GM18517 (cell line): ENCODE measurements around the gene FARS2.

Experiments used
- ATAC-seq: cut with Tn5 transposase; IDR thresholded peaks from one replicate; pipeline ENCODE4 v1.9.1; 2021; ENCODE audit warnings: mild to moderate bottlenecking, moderate library complexity; ENCODE audit not compliant: unreplicated experiment

The FARS2 gene

DNA sequence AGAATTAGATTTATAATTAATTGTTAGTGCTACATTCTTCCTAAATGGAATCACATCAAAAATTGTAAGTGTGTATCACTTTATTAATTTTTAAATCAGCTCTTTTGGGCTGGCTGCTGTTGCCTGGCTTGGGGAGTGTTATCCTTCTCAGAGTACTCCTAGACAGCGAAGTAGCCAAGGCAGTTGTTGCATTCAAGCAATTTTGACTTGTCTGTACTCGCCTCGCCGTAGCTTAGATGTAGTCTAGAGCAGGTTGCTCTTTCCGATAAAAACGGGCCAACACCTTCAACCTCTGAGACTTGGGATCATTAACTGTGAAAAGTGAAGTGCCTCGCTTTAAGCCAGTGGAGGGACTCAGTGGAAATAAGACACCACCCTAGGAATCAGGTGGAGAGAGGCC is 151.3 kb downstream of the FARS2 start:
- no peak for ATAC-seq

DNA sequence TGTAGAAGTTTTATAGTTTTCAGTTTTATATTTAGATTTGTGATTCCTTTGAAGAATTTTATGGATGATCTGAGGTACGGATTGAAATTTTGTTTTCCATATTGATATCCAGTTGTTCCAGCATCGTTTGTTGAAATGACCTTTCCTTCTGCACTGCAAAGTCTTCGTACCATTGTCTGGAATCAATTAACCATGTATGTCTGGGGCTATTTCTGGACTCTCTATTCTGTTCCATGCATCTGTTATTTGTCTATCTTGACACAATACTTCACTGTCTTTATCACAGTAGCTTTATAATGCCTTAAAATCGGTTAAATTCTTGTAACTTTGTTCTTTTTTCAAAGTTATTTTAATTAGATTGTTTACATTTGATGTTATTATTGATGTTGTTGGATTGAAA is 154.9 kb downstream of the FARS2 start:
- no peak for ATAC-seq

DNA sequence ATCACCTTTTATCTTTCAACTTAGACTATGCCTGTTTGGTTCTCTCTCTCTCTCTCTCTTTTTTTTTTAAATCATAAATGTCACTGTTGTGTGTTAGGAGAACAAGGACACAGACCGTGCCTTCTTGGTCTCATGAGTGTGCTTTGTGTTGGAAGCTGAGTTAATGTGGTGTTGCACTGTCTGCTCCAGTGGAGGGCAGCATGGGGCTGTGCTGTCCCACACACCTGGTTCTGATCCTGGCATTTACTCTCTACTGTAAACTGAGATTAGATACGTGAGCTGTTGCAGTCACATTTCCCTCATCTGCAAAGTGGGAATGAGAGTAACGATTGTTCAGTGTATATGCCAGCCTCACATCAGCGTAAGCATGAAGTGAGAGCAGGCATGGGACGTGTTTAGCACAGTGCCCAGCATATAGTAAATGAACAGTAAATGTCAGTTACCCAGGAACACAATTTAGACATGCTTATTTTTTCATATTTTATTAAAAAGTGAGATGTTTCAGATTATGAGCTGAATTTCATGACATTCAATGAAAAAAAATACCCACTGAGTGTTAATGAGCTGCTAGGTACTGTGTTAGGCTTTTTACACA is 161.1 kb downstream of the FARS2 start:
- ATAC-seq, result no peak

DNA sequence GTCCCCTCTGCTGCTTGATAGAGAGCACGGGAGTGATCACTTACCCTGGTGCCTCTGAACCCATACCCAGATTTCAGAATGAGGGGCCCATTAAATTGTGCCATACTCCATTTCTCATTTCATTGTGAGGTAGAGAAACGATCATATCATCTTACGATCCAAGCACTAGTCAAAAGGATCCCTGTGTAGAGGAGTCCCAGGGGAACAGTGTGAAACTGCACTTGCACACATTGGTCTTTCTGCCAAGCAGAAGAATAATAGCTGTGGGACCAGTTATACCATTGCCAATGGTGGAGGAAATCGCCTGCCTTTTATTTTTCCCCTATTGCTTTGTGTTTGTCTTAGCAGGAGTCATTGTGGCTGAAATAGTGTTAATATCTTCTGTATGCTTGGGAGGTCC is 161.9 kb downstream of the FARS2 start:
- ATAC-seq, result no peak

DNA sequence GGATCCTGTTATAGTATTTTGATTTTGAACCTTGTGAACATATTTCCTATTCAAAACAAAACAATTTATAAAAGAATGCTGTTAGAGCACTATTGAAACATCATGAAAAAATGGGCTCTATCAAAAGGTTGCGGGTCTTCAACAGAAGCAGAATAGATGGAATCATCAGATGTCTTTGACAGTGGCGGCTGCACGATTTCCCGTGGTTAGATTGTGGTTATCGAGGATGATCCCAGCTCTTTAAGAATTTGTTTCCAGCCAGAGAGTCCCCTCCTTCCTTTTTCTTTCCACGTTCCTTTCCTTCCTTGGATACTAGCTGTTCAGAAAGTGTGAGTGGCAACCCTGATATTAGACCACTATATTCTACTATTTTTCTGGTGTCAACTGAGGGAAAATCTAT is 163.4 kb downstream of the FARS2 start:
- ATAC-seq, result no peak

DNA sequence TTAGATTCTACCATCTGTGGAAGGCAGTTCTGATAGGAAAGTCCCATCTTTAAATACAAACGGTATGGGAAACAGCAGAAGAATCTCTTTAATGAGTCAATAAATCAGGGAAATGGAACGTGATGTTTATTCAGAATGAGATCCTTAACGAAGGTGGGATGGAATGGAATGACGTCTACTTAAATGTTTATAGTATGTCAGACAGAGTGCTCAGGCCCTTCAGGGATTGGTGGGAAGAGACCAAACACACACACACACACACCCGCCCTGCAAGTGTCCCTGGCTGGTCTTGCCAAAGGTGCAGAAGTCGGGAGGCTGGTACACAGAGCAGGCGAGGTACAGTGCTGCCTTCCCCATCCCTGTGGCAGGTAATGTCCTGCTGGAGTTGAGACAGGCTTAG is 164.0 kb downstream of the FARS2 start:
- ATAC-seq, result no peak

DNA sequence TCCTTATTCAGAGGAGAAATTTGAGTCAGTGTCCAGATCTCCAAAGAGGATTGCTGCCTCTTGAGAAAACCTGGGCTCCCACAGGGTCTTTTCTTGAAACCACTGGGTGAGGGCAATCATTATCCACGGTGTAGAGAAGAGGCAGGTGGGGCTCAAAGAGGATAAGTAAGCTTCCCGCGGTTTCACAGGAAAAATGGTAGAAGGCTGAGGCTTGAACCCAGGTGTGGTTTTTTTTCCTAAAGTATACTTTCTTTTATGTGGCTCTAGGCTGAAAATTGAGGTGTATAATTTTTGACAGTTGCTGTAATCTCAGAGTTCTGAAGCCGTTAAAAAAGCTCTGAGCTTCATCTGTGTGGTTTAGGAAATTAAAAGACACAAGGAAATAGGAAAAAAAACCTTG is 164.5 kb downstream of the FARS2 start:
- ATAC-seq, result no peak

DNA sequence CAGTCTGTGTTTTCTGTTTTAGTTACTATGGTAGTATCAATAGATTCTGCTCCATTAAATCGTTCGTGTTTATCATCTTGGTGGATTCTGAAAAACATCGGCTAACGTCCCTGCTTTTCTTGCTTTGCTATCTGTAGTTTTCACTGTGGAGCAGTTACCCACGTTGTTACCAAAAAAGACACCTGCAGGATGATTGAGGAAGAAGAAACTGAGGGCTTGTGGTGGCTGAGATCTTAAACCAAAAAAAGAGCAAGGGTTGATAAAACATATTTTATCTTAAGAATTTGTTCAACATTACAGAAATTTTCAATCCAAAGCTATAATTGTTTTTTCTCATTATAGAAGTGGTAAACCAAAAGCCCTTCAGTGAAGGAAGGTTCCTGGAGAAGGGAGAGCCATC is 166.3 kb downstream of the FARS2 start:
- ATAC-seq, result no peak

DNA sequence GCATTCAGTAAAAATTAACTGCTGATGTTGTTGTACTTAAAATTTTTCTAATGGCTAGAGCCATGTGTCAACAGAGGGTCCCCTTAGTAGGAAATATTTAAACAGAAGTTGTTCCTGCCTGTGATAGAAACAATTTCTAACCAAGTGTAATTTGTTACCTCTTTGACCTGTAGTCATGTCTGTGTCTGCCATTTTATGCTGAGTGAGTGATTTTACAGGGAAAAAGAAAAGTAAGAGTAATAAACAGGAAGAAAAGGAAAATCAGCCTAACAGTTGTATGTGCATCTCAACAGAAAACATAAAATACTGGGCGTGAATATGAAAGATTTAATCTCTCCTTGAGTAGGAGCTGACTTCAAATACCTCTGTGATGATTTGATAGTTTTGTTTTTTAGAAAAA is 172.0 kb downstream of the FARS2 start:
- ATAC-seq, result no peak

DNA sequence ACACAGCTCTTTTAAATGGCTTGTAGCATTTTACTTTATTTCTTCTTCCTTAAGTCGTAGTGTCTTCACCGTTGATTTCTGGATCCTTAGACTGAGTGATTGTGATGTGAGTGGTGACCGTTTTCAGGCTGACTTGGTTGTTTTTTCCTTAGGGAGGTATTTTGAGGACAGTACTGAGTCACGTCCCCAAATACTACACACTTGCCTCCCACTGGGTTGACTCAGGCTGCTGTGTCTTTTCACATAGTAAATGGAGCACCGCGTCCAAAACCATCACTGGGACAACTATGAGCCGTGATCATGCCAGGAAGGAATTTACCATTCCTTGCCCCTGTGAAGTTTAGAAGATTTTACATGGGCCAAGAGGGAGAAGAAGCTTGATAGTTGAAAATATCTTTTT is 174.1 kb downstream of the FARS2 start:
- no peak for ATAC-seq

DNA sequence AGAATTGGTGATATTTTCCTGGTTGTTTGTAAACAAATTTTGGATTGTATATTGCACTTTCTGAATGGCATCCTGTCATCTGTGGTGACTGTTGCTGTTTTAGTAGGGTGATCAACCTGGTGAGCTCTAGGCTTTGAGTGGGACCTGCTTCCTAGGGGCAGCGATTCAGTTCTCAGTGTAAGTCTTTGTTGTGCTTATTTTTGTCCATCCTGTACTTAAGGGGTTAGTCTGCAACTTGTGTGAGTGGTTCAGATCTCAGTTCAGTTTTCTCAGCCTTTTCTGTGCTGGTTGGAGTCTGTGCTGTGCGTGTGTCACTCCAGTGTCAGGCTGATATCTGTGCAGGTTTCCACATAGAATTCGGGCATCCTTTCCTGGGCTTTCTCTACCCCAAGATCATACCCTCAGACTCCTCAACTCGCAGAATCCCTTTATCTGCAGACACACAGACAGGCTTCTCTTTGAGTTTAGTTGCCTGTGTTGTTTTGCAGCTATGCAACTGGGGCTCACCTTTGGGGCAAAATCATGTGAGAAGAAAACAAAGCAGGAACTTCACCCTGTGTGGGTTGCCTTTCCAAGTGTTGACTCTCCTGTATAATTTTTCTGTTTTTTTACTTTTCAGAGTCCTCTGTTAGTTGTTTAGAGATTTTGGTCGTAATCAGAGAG is 177.7 kb downstream of the FARS2 start:
- ATAC-seq, result no peak

DNA sequence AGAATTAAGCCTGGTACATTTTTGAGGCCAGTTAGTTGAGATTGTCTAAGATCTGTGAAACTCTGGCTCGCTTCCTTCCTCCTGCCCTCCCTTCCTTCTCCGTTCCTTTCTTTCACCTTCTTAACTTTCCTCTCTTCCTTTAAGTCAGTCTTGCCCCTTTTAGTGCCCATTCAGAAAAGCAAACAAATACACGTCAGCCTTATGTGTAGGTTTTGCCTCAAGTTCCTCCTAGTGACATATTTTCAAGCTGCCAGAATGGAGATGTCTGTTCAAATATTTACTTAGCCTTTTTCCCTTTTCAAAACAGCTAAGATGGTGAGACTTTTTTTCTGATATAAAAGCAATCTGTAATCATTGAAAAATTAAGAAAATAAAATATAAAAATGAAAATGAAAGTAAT is 178.4 kb downstream of the FARS2 start:
- no peak for ATAC-seq

DNA sequence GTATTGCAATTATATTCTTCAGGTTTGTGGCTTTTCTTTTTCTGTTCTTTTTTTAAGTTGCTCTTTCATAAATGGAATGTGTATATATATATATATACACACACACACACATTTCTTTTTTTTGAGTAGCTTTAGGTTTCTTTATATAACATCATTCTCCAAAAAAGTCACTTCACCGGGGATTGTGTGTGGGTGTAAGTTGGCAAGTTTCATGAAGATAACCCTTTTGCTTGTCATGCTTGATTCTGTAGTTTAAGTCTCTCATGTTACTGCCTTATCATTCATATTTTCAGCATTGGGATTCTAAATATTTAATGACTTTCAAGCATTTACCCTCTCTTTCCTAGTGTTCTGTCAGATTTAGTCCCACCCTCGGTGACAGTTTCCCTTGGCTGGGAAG is 181.0 kb downstream of the FARS2 start:
- no peak for ATAC-seq

DNA sequence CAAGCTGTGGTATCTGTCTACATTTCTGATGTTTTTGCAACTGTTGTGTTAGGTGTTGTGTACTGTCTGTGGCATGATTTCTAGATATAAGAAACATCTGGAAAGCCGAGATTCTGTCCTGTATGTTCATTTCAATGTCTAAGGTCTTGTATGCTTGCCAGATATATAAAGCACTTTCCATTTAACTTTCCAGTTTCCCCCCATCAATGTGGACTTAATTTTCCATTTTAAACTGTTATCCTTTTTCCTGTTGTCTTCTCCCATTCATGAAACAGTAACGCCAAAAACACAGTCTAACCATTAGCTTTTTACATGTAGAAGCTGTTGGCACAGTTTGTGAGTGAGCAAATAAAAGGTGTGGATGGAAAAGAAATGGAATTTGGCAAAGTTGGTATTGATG is 181.6 kb downstream of the FARS2 start:
- no peak for ATAC-seq

DNA sequence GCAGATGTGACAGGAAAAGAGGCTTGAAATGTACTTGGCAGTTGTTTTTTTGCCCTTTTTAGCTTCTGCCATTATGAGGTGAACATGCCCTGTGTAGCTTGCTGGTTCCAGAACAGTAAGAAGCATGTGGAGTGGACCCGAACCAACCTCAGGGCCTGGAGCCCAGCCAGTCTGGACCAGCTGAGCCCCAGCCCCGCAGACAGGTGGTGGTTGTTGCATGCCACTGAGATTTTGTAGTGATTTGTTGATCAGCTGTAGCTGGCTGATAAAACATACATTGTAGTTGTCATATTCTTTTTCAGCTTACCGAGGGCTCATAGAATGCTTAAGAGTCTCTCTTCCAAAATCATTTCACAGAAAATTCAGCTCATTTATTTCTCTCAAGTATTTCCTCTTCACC is 182.2 kb downstream of the FARS2 start:
- no peak for ATAC-seq

DNA sequence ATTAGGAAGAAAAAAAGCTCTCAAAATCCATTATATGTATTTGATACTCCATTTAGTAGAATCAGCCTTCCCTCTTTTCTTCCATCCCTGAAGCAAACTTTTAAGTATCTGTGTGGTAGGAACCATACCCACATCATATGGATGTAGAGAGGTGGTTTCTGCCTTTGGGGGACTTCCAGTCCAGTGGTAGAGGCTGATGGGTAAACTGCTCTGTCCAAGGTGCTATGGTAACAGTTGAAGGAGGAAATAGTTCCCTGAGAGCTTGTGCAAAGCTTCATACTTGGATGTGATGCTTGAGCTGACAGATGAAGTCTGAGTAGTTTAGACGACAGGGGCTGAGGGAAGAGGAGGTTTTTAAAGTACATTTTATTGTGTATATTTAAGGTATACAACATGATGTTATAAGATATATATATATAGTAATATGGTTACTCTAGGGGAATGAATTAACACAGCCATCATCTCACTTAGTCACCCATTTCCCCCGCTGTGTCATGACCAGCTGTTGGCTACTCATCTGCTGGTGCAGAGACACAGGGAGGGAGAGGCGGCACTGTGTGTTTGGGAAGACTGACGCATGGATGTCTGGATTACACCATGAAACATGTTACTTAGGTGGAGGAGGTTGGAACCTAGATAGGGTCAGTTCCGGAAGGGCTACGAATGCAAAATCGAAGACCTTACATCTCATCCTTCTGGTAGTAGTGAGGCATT is 185.2 kb downstream of the FARS2 start:
- no peak for ATAC-seq

DNA sequence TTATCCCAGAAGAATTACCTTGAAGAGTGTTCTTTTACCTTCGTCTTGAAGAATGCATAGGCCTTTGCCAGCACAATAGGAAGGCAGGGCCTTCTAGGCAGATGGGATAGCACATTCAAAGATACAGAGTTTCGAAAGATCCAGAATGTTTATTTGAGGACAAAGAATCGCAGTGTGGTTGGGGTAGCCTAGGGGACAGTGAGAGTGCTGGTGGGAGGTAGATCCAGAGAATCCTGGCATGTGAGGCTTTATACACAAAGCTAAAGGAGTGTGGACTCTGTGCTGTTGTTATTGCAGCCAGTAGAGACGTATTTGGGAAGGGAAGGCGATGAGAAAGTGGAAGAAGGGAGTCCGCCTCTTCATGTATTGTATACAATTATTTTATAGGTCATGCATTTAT is 186.6 kb downstream of the FARS2 start:
- ATAC-seq, result no peak

DNA sequence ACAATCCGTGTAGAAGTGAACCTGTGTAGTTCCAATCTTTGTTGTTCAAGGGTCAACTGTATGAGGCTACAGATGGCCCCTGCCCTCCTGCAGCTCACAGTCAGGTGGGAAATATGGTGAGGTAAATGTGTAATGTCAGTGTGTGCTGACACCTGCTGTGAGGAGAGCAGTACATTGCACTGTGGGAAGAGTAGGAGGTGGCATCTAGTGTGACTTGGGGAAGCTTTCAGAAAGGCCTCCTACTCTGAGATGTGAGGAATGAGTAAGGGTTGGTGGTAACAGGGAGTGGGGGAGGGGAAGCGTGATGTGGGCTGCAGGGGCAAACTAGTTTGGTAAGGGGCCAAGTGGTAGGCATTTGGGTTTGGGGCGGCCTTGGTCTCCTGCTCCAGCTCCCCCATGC is 188.8 kb downstream of the FARS2 start:
- no peak for ATAC-seq

DNA sequence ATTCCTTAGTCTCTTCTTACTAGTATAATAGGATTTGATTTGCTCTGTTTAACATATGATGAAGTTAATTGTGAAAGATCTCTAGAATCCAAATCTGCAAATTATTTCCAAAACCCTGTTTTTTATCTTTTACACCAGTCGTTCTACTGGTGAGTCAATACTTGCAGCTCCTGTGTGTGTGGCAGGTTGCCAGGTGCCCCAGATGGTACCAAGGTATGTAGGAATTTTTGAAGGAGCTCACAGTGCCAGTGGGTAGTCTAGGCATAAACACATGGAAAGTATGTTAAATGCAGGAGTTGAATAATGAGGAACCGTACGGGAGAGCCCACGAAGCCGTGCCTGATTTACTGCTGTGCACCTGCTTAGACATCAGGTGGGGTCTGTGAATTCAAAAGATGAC is 192.2 kb downstream of the FARS2 start:
- ATAC-seq, result no peak

DNA sequence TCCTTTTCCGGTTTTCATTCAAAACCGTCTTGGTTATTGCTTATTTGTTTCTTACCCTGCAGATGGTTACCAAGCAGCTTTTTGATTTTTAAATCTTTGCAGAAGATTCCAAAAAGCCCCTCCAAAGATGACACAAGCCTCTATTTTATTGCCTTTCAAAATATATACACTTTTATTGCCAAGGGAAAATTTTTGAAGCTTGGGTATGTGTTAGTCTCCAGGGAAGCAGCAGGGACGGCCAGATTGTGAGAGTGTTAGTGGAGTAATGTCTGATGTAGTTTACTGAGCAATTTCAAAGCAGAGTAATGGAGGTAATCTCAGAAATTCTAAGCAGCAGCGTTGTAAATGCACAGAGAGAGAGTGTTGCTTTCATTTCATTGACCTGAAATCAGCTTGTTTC is 193.8 kb downstream of the FARS2 start:
- ATAC-seq, result no peak

DNA sequence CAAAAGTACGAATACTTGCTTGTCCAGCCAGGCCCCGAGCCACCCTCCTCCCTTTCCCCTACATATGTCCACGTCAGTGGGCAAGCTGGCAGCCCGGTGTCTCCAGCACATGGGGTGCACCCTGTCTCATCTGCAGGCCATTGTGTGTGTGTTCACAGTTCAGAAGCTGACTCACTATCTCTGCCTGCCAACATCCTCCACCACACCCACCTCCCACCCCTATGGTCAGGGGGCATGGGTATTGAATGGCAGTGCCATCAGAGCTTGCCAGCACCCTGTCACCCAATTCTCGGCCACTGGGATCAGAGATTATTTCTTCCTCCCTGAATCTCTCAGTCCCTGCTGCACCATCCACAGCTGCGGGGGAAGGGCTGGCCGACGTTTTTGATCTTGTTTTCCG is 195.7 kb downstream of the FARS2 start:
- no peak for ATAC-seq

DNA sequence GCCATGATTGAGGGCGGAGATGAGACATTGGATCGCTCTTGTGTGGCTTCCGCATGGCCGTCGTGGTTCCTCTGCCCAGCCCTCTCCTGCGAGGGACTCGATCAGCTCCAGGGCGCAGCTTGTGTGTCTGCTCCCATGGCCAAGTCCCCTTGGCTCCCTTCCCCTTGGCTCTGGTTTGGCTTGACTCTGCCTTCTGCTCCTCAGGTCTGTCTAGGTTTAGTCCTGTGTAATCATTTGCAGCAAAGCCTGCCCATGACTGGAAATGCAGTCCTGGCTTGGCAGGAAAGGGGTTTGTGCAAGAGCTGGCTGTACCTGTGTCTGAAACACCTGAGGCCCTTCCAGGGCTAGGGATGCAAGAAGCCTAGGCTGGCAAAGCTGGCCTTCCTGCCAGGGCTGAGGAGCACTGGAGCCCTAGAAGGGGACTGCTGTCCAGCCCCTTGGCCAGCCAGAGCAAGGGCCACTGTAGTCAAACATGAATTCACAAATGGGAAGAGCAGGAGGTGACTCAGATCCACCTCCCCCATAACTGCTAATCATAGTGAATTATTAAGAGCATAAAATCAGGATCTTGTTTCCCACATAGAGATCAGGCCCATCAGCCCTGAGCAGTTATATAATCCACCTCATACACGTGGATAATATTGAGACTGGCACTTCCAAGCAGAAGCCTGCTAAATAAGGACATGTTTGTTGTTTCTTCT is 196.8 kb downstream of the FARS2 start:
- ATAC-seq, result no peak
